K562 (cell line): Measurements from ENCODE around the gene CACNA1C. TPM values are rescaled to one million over a fixed set of nuclear protein-coding genes. Genes with fewer than 3 reads are reported as not detected.

ENCODE experiments used
- POLR2B ChIP-seq: fragments of 450-650 bp; IDR thresholded peaks from 2 replicates; pipeline ENCODE4 v1.6.1; 2018; ENCODE audit warnings: low read depth; ENCODE audit not compliant: partially characterized antibody
- POU5F1 ChIP-seq: fragments of 150-350 bp; IDR thresholded peaks from 2 replicates; pipeline ENCODE4 v1.6.1; 2014; ENCODE audit warnings: borderline replicate concordance, low read length, low read depth, mild to moderate bottlenecking; ENCODE audit not compliant: partially characterized antibody
- polyA plus RNA-seq, 8 experiments: library from polyadenylated mRNA; depleted of rRNA in 4 of 8; stranded (reverse) in 5 of 8; unstranded in 3 of 8; fragments of >200 nt; fragmentation: Nextera tagmentation in 2 of 8; fragmentation: Illumina TruSeq in 1 of 8; extraction: Ambion mirVana in 2 of 8; extraction: Trizol in 1 of 8; gene quantifications; 2 replicates each; pipeline versions ENCODE4 v1.2.1 to v1.2.3, GENCODE V29; 2011 to 2014; ENCODE audit warnings: inconsistent platforms in 1 of 8, missing spikeins in 1 of 8
- total RNA-seq, 7 experiments: library from RNA; depleted of rRNA in 6 of 7; stranded (reverse); fragments of >200 nt in 6 of 7; fragmentation: Illumina TruSeq in 2 of 7; extraction: Trizol in 2 of 7; gene quantifications; 2 replicates each; pipeline versions ENCODE4 v1.2.1 to v1.2.3, GENCODE V29; 2011 to 2021; ENCODE audit warnings: low replicate concordance in 1 of 7
- TF ChIP-seq, protein P1 (sequence below): fragments of 200-800 bp; sonication (Bioruptor generic); IDR thresholded peaks from 2 replicates; pipeline ENCODE4 v1.6.1; 2016; ENCODE audit warnings: missing genetic modification characterization, missing compliant biosample characterization

CACNA1C gene
- total and polyA plus RNA-seq, 9 of the 15 experiments (the other 6 are each of a cell fraction or from before 2014, with no cell fraction given) = not detected

DNA sequence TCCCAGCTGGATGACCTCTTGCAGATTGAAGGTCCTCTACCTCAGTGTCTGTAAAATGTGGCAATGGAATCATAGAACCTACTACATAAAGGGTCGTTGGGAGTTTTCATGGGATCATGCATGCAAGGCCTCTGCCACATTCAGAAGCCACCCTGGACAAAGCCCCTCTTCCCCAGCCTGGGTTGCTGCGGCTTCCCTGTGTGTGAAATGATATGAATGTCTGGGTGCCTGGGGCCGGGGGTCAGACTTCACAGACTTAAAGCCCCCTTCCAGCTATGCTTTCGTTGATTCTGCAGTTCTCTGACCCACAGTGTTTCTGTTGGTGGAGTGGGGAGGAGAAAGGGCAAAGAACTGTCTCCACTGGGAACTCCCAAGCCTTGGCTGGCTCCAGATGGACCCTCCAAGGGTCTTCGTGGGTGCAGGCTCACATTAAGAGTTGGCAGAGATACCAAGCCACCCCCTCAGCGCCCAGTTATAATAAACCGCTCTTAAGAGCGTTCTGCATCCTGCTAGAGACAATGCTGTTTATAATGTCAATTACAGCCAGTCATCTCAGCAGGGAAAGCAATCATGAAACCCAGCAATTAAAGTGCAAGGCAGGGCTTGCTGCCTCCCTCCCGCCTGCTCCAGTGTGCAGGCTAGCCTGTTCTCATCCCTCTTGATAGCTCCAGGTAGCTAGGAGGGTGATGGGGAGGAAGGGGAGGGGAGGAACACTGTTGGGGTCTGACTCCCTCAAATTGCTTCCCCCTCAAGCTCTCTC lies 531.0 kb downstream of the CACNA1C start (continued):
- TF ChIP-seq, protein P1, sequence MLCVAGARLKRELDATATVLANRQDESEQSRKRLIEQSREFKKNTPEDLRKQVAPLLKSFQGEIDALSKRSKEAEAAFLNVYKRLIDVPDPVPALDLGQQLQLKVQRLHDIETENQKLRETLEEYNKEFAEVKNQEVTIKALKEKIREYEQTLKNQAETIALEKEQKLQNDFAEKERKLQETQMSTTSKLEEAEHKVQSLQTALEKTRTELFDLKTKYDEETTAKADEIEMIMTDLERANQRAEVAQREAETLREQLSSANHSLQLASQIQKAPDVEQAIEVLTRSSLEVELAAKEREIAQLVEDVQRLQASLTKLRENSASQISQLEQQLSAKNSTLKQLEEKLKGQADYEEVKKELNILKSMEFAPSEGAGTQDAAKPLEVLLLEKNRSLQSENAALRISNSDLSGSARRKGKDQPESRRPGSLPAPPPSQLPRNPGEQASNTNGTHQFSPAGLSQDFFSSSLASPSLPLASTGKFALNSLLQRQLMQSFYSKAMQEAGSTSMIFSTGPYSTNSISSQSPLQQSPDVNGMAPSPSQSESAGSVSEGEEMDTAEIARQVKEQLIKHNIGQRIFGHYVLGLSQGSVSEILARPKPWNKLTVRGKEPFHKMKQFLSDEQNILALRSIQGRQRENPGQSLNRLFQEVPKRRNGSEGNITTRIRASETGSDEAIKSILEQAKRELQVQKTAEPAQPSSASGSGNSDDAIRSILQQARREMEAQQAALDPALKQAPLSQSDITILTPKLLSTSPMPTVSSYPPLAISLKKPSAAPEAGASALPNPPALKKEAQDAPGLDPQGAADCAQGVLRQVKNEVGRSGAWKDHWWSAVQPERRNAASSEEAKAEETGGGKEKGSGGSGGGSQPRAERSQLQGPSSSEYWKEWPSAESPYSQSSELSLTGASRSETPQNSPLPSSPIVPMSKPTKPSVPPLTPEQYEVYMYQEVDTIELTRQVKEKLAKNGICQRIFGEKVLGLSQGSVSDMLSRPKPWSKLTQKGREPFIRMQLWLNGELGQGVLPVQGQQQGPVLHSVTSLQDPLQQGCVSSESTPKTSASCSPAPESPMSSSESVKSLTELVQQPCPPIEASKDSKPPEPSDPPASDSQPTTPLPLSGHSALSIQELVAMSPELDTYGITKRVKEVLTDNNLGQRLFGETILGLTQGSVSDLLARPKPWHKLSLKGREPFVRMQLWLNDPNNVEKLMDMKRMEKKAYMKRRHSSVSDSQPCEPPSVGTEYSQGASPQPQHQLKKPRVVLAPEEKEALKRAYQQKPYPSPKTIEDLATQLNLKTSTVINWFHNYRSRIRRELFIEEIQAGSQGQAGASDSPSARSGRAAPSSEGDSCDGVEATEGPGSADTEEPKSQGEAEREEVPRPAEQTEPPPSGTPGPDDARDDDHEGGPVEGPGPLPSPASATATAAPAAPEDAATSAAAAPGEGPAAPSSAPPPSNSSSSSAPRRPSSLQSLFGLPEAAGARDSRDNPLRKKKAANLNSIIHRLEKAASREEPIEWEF = no peak
- no peak for TF ChIP-seq POLR2B
- no peak for TF ChIP-seq POU5F1
